Measurements from ENCODE around the gene HRH3.

Gene HRH3

DNA sequence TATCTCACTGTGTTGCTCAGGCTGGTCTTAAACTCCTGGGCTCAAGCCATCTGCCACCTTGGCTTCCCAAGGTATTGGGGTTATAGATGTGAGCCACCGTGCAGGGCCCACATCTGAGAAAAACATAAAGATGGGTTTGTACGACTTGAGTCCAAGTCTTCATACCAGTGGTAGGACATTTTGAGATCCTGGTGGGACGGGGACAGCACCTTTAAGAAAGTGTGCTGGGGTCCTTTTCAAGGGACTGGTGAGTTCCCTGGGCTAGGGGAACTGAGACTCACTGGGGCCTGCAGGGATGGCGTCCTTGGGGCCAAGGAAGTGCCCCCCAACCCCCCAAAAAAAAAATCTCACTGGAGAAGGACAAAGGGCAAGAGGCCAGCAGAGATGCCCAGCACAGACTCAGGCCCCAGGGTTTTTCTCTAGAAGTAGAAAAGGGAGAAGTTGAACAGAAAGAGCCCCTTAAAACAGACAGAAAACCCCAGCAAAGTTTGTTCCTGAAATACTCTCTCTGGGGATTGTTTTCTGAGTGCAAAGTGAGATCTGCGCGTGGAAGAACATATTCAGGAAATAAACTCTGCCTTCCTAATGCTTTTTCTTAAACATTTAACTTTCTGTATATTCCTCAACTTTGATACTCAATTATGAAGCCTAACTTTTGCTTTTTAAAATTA, 28.9 kb upstream of the HRH3 start:
- no peak overlapping the region for H2AK5ac ChIP-seq (ENCODE audit: low read length, severe bottlenecking)
- whole genome bisulfite sequencing = 97% methylated on average over 5 of the region's 6 CpGs
- H4K8ac ChIP-seq (ENCODE audit: low read length) = no peak overlapping the region
- no peak overlapping the region for H2BK12ac ChIP-seq (ENCODE audit: low read length in 2 of 2)
- no peak overlapping the region for H3K23ac ChIP-seq (ENCODE audit: low read length in 2 of 2)
- no peak for DNase-seq
- H3K4me1 ChIP-seq (ENCODE audit: control insufficient read depth, insufficient read depth, low read depth, low read length) = peaks cover 19% of the 10 kb centered on the region
- no peak overlapping the region for H2BK15ac ChIP-seq (ENCODE audit: low read depth, poor library complexity, severe bottlenecking)
- H3K9me3 ChIP-seq (ENCODE audit: control insufficient read depth, low read length) = no peaks in the 10 kb centered on the region
- no peak overlapping the region for H4K91ac ChIP-seq (ENCODE audit: low read length)
- H3K14ac ChIP-seq (ENCODE audit: low read length in 2 of 2) = no peak overlapping the region
- no peak overlapping the region for H3K9ac ChIP-seq (ENCODE audit: low read length)
- H3K4me3 ChIP-seq (ENCODE audit: insufficient read depth in 1 of 2, low read depth in 1 of 2, low read length in 2 of 2) = no peak overlapping the region
- no peak overlapping the region for H3K4me2 ChIP-seq (ENCODE audit: low read length, poor library complexity, severe bottlenecking)
- peaks cover 11 to 47% of the 10 kb centered on the region in 2 experiments for H3K36me3 ChIP-seq (ENCODE audit: control insufficient read depth in 1 of 2, insufficient read depth in 2 of 2, low read depth in 1 of 2, low read length in 2 of 2)
- H2BK5ac ChIP-seq (ENCODE audit: low read depth, low read length, poor library complexity, severe bottlenecking) = no peak overlapping the region
- H3K79me1 ChIP-seq (replicated peaks; ENCODE audit: low read length, poor library complexity, severe bottlenecking) = peaks cover 48% of the 10 kb centered on the region
- no peak overlapping the region for H3K27ac ChIP-seq (ENCODE audit: low read length, poor library complexity, severe bottlenecking)
- H2BK120ac ChIP-seq (ENCODE audit: low read depth, low read length) = no peak overlapping the region
- H3K18ac ChIP-seq (ENCODE audit: low read depth in 1 of 2, low read length in 2 of 2) = no peak overlapping the region
- H3K27me3 ChIP-seq (ENCODE audit: control insufficient read depth in 1 of 2, insufficient read depth in 1 of 2, low read length in 2 of 2) = no peaks in the 10 kb centered on the region
- H3K4ac ChIP-seq (ENCODE audit: low read depth in 1 of 2, low read length in 2 of 2) = no peak overlapping the region
- no peak overlapping the region for H2AFZ ChIP-seq (ENCODE audit: low read depth, low read length)

DNA sequence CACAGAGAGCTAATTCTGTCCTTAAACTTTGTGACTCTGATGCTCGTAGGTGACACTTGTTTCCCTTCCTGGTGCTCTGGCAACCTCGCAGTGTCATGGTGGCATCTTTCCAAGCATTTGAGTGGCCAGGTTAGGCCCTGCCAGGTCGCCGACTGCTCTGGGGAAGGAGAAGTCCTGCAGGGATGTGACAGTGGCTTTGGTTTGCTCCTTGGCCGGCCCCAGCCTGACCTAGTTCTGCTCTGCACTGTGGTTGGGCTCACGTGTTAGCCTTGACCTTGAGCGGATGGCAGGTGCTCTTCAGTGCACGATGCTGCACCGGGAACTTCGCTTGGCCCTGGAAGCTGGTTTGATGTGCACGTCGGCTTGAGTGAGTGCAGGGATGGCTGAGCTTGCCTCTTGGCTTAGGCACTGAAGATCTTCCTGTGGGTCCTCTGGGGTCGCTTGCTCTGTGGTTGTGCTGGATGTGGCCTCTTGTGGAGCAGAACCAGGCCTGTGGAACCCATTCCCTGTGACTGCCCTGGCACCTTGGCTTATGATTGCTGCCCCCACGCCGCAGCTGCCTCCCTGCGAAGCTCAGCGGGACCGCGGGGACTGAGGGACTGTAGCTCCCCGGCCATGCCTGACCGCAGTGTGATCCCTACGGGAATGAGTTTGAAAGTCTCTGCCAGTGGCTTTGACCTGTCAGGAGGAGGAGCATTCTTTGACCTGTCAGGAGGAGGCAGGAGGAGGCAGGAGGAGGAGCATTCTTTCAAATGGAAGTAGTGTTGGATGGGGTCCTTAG, 27.0 kb upstream of the HRH3 start:
- no peak overlapping the region for H3K23ac ChIP-seq (ENCODE audit: low read length in 2 of 2)
- no peak overlapping the region for H2AK5ac ChIP-seq (ENCODE audit: low read length, severe bottlenecking)
- no peak overlapping the region for H2BK15ac ChIP-seq (ENCODE audit: low read depth, poor library complexity, severe bottlenecking)
- peaks cover 16% of the 10 kb centered on the region for H3K4me1 ChIP-seq (ENCODE audit: control insufficient read depth, insufficient read depth, low read depth, low read length)
- H4K8ac ChIP-seq (ENCODE audit: low read length) = no peak overlapping the region
- H2BK120ac ChIP-seq (ENCODE audit: low read depth, low read length) = no peak overlapping the region
- H3K9ac ChIP-seq (ENCODE audit: low read length) = no peak overlapping the region
- peaks cover 36% of the 10 kb centered on the region for H3K79me1 ChIP-seq (replicated peaks; ENCODE audit: low read length, poor library complexity, severe bottlenecking)
- H3K4me2 ChIP-seq (ENCODE audit: low read length, poor library complexity, severe bottlenecking) = no peak overlapping the region
- no peak overlapping the region for H2BK5ac ChIP-seq (ENCODE audit: low read depth, low read length, poor library complexity, severe bottlenecking)
- H3K4ac ChIP-seq (ENCODE audit: low read depth in 1 of 2, low read length in 2 of 2) = no peak overlapping the region
- peaks cover 11 to 50% of the 10 kb centered on the region in 2 experiments for H3K36me3 ChIP-seq (ENCODE audit: control insufficient read depth in 1 of 2, insufficient read depth in 2 of 2, low read depth in 1 of 2, low read length in 2 of 2)
- no peaks in the 10 kb centered on the region for H3K27me3 ChIP-seq (ENCODE audit: control insufficient read depth in 1 of 2, insufficient read depth in 1 of 2, low read length in 2 of 2)
- 93% methylated on average over 22 of the region's 22 CpGs for WGBS
- no peak overlapping the region for H3K14ac ChIP-seq (ENCODE audit: low read length in 2 of 2)
- H3K9me3 ChIP-seq (ENCODE audit: control insufficient read depth, low read length) = no peaks in the 10 kb centered on the region
- no peak overlapping the region for H3K27ac ChIP-seq (ENCODE audit: low read length, poor library complexity, severe bottlenecking)
- no peak overlapping the region for H2AFZ ChIP-seq (ENCODE audit: low read depth, low read length)
- H3K18ac ChIP-seq (ENCODE audit: low read depth in 1 of 2, low read length in 2 of 2) = no peak overlapping the region
- H2BK12ac ChIP-seq (ENCODE audit: low read length in 2 of 2) = no peak overlapping the region
- H3K4me3 ChIP-seq (ENCODE audit: insufficient read depth in 1 of 2, low read depth in 1 of 2, low read length in 2 of 2) = no peak overlapping the region
- no peak overlapping the region for H4K91ac ChIP-seq (ENCODE audit: low read length)
- no peak for DNase-seq

DNA sequence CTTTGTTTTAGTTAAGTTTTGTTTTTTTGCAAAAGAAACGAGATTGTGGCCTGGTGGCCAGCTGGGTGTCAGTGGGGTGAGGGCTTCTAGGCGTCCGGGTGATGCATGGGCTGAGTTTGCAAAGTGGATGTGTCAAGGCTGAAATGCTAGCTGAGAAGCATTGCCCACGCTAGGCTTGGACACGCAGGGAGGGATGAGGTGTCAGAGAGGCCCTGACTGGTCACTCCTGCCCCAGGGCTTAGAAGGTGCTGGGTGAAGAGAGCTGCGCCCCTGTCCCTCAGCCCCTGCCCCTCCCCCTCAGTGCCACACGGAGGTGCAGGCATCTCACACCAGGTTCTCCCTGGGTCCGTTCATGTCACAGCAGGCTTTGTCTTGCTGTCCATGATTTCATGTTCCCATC, 26.4 kb upstream of the HRH3 start:
- H3K79me1 ChIP-seq (replicated peaks; ENCODE audit: low read length, poor library complexity, severe bottlenecking) = peaks cover 39% of the 10 kb centered on the region
- H2BK120ac ChIP-seq (ENCODE audit: low read depth, low read length) = no peak overlapping the region
- 90% methylated on average over 8 of the region's 8 CpGs for WGBS
- H3K4me2 ChIP-seq (ENCODE audit: low read length, poor library complexity, severe bottlenecking) = no peak overlapping the region
- no peak overlapping the region for H2BK15ac ChIP-seq (ENCODE audit: low read depth, poor library complexity, severe bottlenecking)
- H3K9ac ChIP-seq (ENCODE audit: low read length) = no peak overlapping the region
- no peak overlapping the region for H3K4ac ChIP-seq (ENCODE audit: low read depth in 1 of 2, low read length in 2 of 2)
- no peak overlapping the region for H3K27ac ChIP-seq (ENCODE audit: low read length, poor library complexity, severe bottlenecking)
- no peak overlapping the region for H2AFZ ChIP-seq (ENCODE audit: low read depth, low read length)
- no peak overlapping the region for H4K91ac ChIP-seq (ENCODE audit: low read length)
- DNase-seq = no peak
- H2AK5ac ChIP-seq (ENCODE audit: low read length, severe bottlenecking) = no peak overlapping the region
- H3K36me3 ChIP-seq (ENCODE audit: control insufficient read depth in 1 of 2, insufficient read depth in 2 of 2, low read depth in 1 of 2, low read length in 2 of 2) = peaks cover 14 to 54% of the 10 kb centered on the region in 2 experiments
- no peaks in the 10 kb centered on the region for H3K27me3 ChIP-seq (ENCODE audit: control insufficient read depth in 1 of 2, insufficient read depth in 1 of 2, low read length in 2 of 2)
- H3K9me3 ChIP-seq (ENCODE audit: control insufficient read depth, low read length) = no peaks in the 10 kb centered on the region
- H2BK12ac ChIP-seq (ENCODE audit: low read length in 2 of 2) = no peak overlapping the region
- H3K4me3 ChIP-seq (ENCODE audit: insufficient read depth in 1 of 2, low read depth in 1 of 2, low read length in 2 of 2) = no peak overlapping the region
- no peak overlapping the region for H3K14ac ChIP-seq (ENCODE audit: low read length in 2 of 2)
- H3K4me1 ChIP-seq (ENCODE audit: control insufficient read depth, insufficient read depth, low read depth, low read length) = peaks cover 16% of the 10 kb centered on the region
- H3K23ac ChIP-seq (ENCODE audit: low read length in 2 of 2) = no peak overlapping the region
- no peak overlapping the region for H2BK5ac ChIP-seq (ENCODE audit: low read depth, low read length, poor library complexity, severe bottlenecking)
- H3K18ac ChIP-seq (ENCODE audit: low read depth in 1 of 2, low read length in 2 of 2) = no peak overlapping the region
- H4K8ac ChIP-seq (ENCODE audit: low read length) = no peak overlapping the region

DNA sequence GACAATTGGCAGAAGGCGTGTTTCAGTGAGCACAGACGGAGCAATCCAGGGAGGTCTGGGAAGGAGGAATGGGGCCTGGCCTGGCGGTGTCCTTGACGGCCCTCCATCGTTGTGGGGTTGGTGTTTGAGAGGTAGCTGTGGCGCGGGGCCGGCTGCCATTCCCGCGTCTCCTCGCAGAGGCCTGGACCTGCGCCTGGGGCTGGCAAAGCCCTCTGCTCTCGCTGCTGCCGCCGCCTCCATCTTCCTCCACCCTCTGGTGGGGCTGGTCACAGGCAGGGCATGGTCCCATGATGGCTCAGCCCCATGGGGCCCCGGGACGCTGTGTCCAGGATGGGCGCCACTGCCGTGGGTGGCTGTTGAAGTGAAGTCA, 25.8 kb upstream of the HRH3 start:
- Histone ChIP-seq H3K79me1 (replicated peaks; ENCODE audit: low read length, poor library complexity, severe bottlenecking) (peaks cover 40% of the 10 kb centered on the region), H3K27ac (ENCODE audit: low read length, poor library complexity, severe bottlenecking) (no peak overlapping the region), H3K4me1 (ENCODE audit: control insufficient read depth, insufficient read depth, low read depth, low read length) (peaks cover 17% of the 10 kb centered on the region), H3K4ac (ENCODE audit: low read depth in 1 of 2, low read length in 2 of 2) (no peak overlapping the region), H2BK15ac (ENCODE audit: low read depth, poor library complexity, severe bottlenecking) (no peak overlapping the region), H2BK12ac (ENCODE audit: low read length in 2 of 2) (no peak overlapping the region), H3K18ac (ENCODE audit: low read depth in 1 of 2, low read length in 2 of 2) (no peak overlapping the region), H3K27me3 (ENCODE audit: control insufficient read depth in 1 of 2, insufficient read depth in 1 of 2, low read length in 2 of 2) (no peaks in the 10 kb centered on the region), H2BK120ac (ENCODE audit: low read depth, low read length) (no peak overlapping the region), H3K4me3 (ENCODE audit: insufficient read depth in 1 of 2, low read depth in 1 of 2, low read length in 2 of 2) (no peak overlapping the region), H4K8ac (ENCODE audit: low read length) (no peak overlapping the region), H3K36me3 (ENCODE audit: control insufficient read depth in 1 of 2, insufficient read depth in 2 of 2, low read depth in 1 of 2, low read length in 2 of 2) (peaks cover 16 to 58% of the 10 kb centered on the region in 2 experiments), H3K4me2 (ENCODE audit: low read length, poor library complexity, severe bottlenecking) (peak overlapping the region; percentile 10), H3K23ac (ENCODE audit: low read length in 2 of 2) (no peak overlapping the region), H3K14ac (ENCODE audit: low read length in 2 of 2) (no peak overlapping the region), H3K9me3 (ENCODE audit: control insufficient read depth, low read length) (no peaks in the 10 kb centered on the region), H2BK5ac (ENCODE audit: low read depth, low read length, poor library complexity, severe bottlenecking) (no peak overlapping the region), H4K91ac (ENCODE audit: low read length) (no peak overlapping the region), H2AK5ac (ENCODE audit: low read length, severe bottlenecking) (no peak overlapping the region), H3K9ac (ENCODE audit: low read length) (no peak overlapping the region), H2AFZ (ENCODE audit: low read depth, low read length) (no peak overlapping the region)
- WGBS = 93% methylated on average over 19 of the region's 19 CpGs
- DNase-seq = no peak

Data from mesenchymal stem cell (in vitro differentiated cells and primary cell).